Lung (tissue), 12 donors: Measurements from ENCODE around the gene ESRRB. TPM values are rescaled to one million over a fixed set of nuclear protein-coding genes. Genes with fewer than 3 reads are reported as not detected.

Experiments
- ATAC-seq: fragments of 200-7000 bp; cut with Tn5 transposase; one replicate; pipeline ENCODE4 v1.9.1; 2020; ENCODE audit warnings: moderate number of reproducible peaks; ENCODE audit not compliant: insufficient read depth, low FRiP score
- DNase-seq, 3 donors: peaks; one replicate each; pipeline ENCODE4 v3.0.0-alpha.2; 2013 to 2017
- H3K27ac ChIP-seq, 2 donors: one replicate each; pipeline ENCODE4 v1.5.1; 2013; ENCODE audit warnings: mild to moderate bottlenecking in 2 of 2, moderate library complexity in 2 of 2, control low read depth in 1 of 2, inconsistent platforms in 1 of 2, low read depth in 1 of 2, low read length in 1 of 2
- H3K27me3 ChIP-seq, 3 donors: one replicate each; pipeline ENCODE4 v1.5.1; 2013; ENCODE audit warnings: low read length in 2 of 3; ENCODE audit not compliant: control insufficient read depth in 3 of 3, insufficient read depth in 3 of 3
- H3K36me3 ChIP-seq, 4 donors: one replicate each; pipeline ENCODE4 v1.5.1; 2013; ENCODE audit warnings: low read length in 4 of 4, mild to moderate bottlenecking in 1 of 4, moderate library complexity in 1 of 4; ENCODE audit not compliant: control insufficient read depth in 4 of 4, insufficient read depth in 4 of 4
- H3K4me1 ChIP-seq, 5 donors: one replicate each; pipeline ENCODE4 v1.5.1; 2013; ENCODE audit warnings: low read length in 5 of 5, mild to moderate bottlenecking in 2 of 5, moderate library complexity in 1 of 5; ENCODE audit not compliant: control insufficient read depth in 5 of 5, insufficient read depth in 5 of 5
- H3K4me3 ChIP-seq: one replicate; pipeline ENCODE4 v1.5.1; 2013; ENCODE audit warnings: mild to moderate bottlenecking, control low read depth, moderate library complexity
- H3K9ac ChIP-seq, 2 donors: one replicate each; pipeline ENCODE4 v1.5.1; 2013; ENCODE audit warnings: low read length in 2 of 2, control low read depth in 1 of 2; ENCODE audit not compliant: insufficient read depth in 1 of 2
- H3K9me3 ChIP-seq, 4 donors: one replicate each; pipeline ENCODE4 v1.5.1; 2013; ENCODE audit warnings: low read length in 3 of 4, mild to moderate bottlenecking in 1 of 4, moderate library complexity in 1 of 4; ENCODE audit not compliant: control insufficient read depth in 4 of 4, insufficient read depth in 3 of 4
- CTCF ChIP-seq: IDR thresholded peaks from 2 replicates; pipeline ENCODE4 v1.5.1; 2012; ENCODE audit warnings: mild to moderate bottlenecking; ENCODE audit errors: control extremely low read depth, extremely low read depth
- WGBS, 2 donors: extraction: QIAGEN DNeasy Blood & Tissue Kit; methylation state at CpG; one replicate each; pipeline ENCODE4 v1.1.7; 2013; 5-methylcytosine and 5-hydroxymethylcytosine counted together
- polyA plus RNA-seq, 2 donors: library from polyadenylated mRNA; stranded (reverse); fragments of 200-250 nt; gene quantifications; one replicate each; pipeline ENCODE4 v1.2.1, GENCODE V29; 2013
- total RNA-seq, 2 donors: library from RNA; depleted of rRNA in 1 of 2; stranded (reverse); fragments of >200 nt in 1 of 2; gene quantifications; one replicate each; pipeline ENCODE4 v1.2.1, GENCODE V29; 2014 to 2021
- donor health status: control.
- donor health status: control.
- donor health status: Bipolar disorder and iron deficiency.
- donor health status: healthy.
- donor health status: DM: yes; HTN: yes; CAD: no.

Gene ESRRB
- total and polyA plus RNA-seq, 4 donors: 0.02 to 0.26 (median 0.18) TPM

GRCh38 chr14:76497550-76498462 is 121.9 kb downstream of the ESRRB start:
- no peak for ATAC-seq
- Histone ChIP-seq H3K9me3 (no peaks in the 10 kb centered on the region), H3K4me1 (no peaks in the 10 kb centered on the region)

GRCh38 chr14:76498463-76498935 is 122.6 kb downstream of the ESRRB start:
- no peak for TF ChIP-seq CTCF
- Histone ChIP-seq H3K9me3 (no peaks in the 10 kb centered on the region), H3K4me3 (no peak overlapping the region), H3K27me3 (no peaks in the 10 kb centered on the region), H3K27ac (no peak overlapping the region), H3K36me3 (no peaks in the 10 kb centered on the region), H3K4me1 (no peaks in the 10 kb centered on the region), H3K9ac (no peak overlapping the region)
- no peak for DNase-seq
- 89% methylated on average over 13 of the region's 13 CpGs for WGBS, 2 donors
- ATAC-seq: no peak

More at GRCh38 chr14:76497550-76498462, 121.9 kb downstream of the ESRRB start:
- 84 to 85% methylated on average over 19 of the region's 19 CpGs for WGBS, 2 donors
- DNase-seq: no peak
- H3K9ac ChIP-seq: no peak overlapping the region
- H3K27ac ChIP-seq: no peak overlapping the region
- H3K27me3 ChIP-seq: no peaks in the 10 kb centered on the region
- no peaks in the 10 kb centered on the region for H3K36me3 ChIP-seq
- H3K4me3 ChIP-seq: no peak overlapping the region
- no peak for TF ChIP-seq CTCF

- Histone ChIP-seq H3K27me3 (no peaks in the 10 kb centered on the region), H3K9me3 (no peaks in the 10 kb centered on the region), H3K9ac (no peak overlapping the region), H3K36me3 (no peaks in the 10 kb centered on the region), H3K4me1 (no peaks in the 10 kb centered on the region), H3K4me3 (no peak overlapping the region), H3K27ac (no peak overlapping the region)
- 85 to 86% methylated on average over 11 to 12 of the region's 12 CpGs for WGBS, 2 donors
- no peak for ATAC-seq
- no peak for DNase-seq
- no peak for TF ChIP-seq CTCF
Observed at GRCh38 chr14:76498976-76499375, 123.0 kb downstream of the ESRRB start.
